Spinal cord (tissue), 10 donors: ENCODE data around the gene B3GNT3. TPM values are rescaled to one million over a fixed set of nuclear protein-coding genes. Genes with fewer than 3 reads are reported as not detected.

Experiments used
- DNase-seq, 6 donors: peaks; one replicate each; pipeline versions ENCODE4 v3.0.0 to v3.0.0-alpha.2; 2013 to 2015; ENCODE audit warnings: low spot score in 6 of 6, low read depth in 4 of 6
- H3K27ac ChIP-seq: one replicate; pipeline ENCODE4 v1.5.1; 2013; ENCODE audit warnings: low read depth, low read length, control low read depth
- H3K27me3 ChIP-seq: one replicate; pipeline ENCODE4 v1.6.1; 2013; ENCODE audit warnings: low read length; ENCODE audit not compliant: control insufficient read depth, insufficient read depth
- H3K36me3 ChIP-seq: one replicate; pipeline ENCODE4 v1.6.1; 2013; ENCODE audit warnings: low read length; ENCODE audit not compliant: control insufficient read depth, insufficient read depth
- H3K4me1 ChIP-seq: one replicate; pipeline ENCODE4 v1.6.1; 2013; ENCODE audit warnings: low read length; ENCODE audit not compliant: control insufficient read depth, insufficient read depth
- H3K4me3 ChIP-seq: one replicate; pipeline ENCODE4 v1.5.1; 2013; ENCODE audit warnings: low read depth, low read length, control low read depth
- H3K9me3 ChIP-seq: one replicate; pipeline ENCODE4 v1.6.1; 2013; ENCODE audit warnings: low read length; ENCODE audit not compliant: control insufficient read depth, insufficient read depth
- WGBS: methylation state at CpG from one replicate; pipeline ENCODE4 v1.1.5; 2013; ENCODE audit warnings: missing lambda C conversion rate; ENCODE audit not compliant: insufficient coverage; 5-methylcytosine and 5-hydroxymethylcytosine counted together
- polyA plus RNA-seq, 2 donors: library from polyadenylated mRNA; unstranded; fragments of 120-200 nt; gene quantifications; one replicate each; pipeline ENCODE4 v1.2.1, GENCODE V29; 2013; ENCODE audit not compliant: insufficient read length in 2 of 2
- total RNA-seq, 2 donors: library from RNA; depleted of rRNA in 1 of 2; stranded (reverse); fragments of 120-200 nt in 1 of 2; fragments of >200 nt in 1 of 2; gene quantifications; one replicate each; pipeline versions ENCODE4 v1.2.3 to v1.2.4, GENCODE V29; 2013 to 2014
- donor health status: healthy.

Gene B3GNT3
- total and polyA plus RNA-seq, 4 donors, result 0.11 to 0.12 TPM; not detected in 2

- Histone ChIP-seq H3K9me3 (no peaks in the 10 kb centered on the region), H3K4me1 (no peaks in the 10 kb centered on the region), H3K36me3 (no peaks in the 10 kb centered on the region), H3K27me3 (no peaks in the 10 kb centered on the region), H3K27ac (no peak overlapping the region), H3K4me3 (no peak overlapping the region)
- WGBS, result no CpG with 5 or more reads among the region's 2 CpGs
- DNase-seq, result no peak
These were observed 16.2 kb downstream of the B3GNT3 start for GRCh38 chr19:17811103-17811502.

GRCh38 chr19:17811681-17812080, 16.7 kb downstream of the B3GNT3 start:
- H3K9me3 ChIP-seq, result no peaks in the 10 kb centered on the region
- no peak for DNase-seq
- H3K4me3 ChIP-seq, result no peak overlapping the region
- H3K4me1 ChIP-seq, result no peaks in the 10 kb centered on the region
- H3K27ac ChIP-seq, result no peak overlapping the region
- H3K36me3 ChIP-seq, result no peaks in the 10 kb centered on the region
- WGBS, result 90% methylated on average over 20 of the region's 20 CpGs
- H3K27me3 ChIP-seq, result no peaks in the 10 kb centered on the region

DNA sequence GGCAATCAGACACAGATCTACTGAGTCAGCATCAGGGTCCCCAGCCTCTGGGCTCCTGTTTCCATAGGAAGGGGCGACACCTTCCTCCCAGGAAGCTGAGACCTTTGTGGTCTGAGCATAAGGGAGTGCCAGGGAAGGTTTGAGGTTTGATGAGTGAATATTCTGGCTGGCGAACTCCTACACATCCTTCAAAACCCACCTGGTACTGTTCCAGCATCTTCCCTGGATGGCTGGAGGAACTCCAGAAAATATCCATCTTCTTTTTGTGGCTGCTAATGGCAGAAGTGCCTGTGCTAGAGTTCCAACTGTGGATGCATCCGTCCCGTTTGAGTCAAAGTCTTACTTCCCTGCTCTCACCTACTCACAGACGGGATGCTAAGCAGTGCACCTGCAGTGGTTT, 17.2 kb downstream of the B3GNT3 start:
- 65% methylated on average over 4 of the region's 5 CpGs for WGBS
- no peak overlapping the region for H3K4me3 ChIP-seq
- no peaks in the 10 kb centered on the region for H3K4me1 ChIP-seq
- no peaks in the 10 kb centered on the region for H3K36me3 ChIP-seq
- no peaks in the 10 kb centered on the region for H3K9me3 ChIP-seq
- H3K27me3 ChIP-seq, result no peaks in the 10 kb centered on the region
- DNase-seq, result no peak
- no peak overlapping the region for H3K27ac ChIP-seq

DNA sequence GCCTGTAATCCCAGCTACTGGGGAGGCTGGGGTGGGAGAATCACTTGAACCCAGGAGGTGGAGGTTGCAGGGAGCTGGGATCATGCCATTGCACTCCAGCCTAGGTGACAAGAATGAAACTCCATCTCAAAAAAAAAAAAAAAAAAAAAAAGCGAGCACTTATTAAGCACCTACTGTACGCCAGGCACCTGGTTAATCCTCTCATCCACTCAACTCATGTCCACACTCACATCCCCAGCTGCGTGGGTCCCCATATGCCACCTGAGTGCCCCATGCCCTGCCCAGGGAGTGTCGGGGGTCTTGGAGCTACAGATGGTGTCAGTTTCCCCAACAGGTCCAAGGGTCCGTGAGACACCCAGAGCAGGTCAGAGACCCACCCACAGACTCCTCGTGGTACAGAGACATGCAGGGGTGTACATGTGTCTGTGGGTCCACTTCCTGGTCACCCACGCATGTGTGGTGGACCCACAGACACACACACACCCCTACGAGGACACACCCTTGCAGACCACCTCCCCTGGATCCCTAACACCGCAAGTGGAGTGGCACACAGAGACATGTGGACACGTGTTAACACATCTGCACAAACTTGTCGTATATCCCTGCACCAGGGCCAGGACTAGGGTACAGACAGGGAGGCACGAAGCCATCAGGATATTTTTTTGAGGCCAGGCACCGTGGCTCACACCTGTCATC, 22.9 kb downstream of the B3GNT3 start:
- Histone ChIP-seq H3K36me3 (no peaks in the 10 kb centered on the region), H3K4me3 (no peak overlapping the region), H3K27ac (no peak overlapping the region), H3K27me3 (no peaks in the 10 kb centered on the region), H3K4me1 (no peaks in the 10 kb centered on the region), H3K9me3 (no peaks in the 10 kb centered on the region)
- 83% methylated on average over 8 of the region's 13 CpGs for WGBS
- no peak for DNase-seq

GRCh38 chr19:17821190-17821589, 26.3 kb downstream of the B3GNT3 start, which contains the start of gene INSL3:
INSL3 (minus strand) TSS chr19:17821519; CDS start chr19:17821506, 13 bp downstream.
- 63% methylated on average over 34 of the region's 34 CpGs for WGBS
- no peak within 1 kb of the TSS for H3K4me3 ChIP-seq

DNA sequence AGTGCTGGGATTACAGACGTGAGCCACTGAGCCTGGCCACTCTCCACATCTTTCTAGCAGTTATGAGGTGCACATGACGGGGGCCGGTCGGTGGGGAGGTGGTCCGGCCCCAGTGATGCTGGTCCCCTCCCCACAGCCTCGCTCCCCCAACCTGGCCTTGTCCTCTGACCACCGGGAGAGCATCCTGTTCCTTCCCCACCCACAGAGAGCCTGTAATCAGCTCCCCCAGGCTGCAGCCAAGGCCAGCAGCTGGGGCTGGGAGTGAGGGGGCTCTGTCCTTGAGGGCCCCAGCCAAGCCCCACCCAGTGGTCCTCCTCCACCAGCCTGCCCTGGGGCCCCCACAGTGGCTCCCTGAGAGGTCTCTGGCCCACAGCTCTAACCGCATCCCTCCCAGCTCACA, 29.4 kb downstream of the B3GNT3 start:
- no peak overlapping the region for H3K27ac ChIP-seq
- WGBS, result 56% methylated on average over 8 of the region's 8 CpGs
- no peaks in the 10 kb centered on the region for H3K9me3 ChIP-seq
- H3K27me3 ChIP-seq, result no peaks in the 10 kb centered on the region
- no peak overlapping the region for H3K4me3 ChIP-seq
- H3K36me3 ChIP-seq, result no peaks in the 10 kb centered on the region
- no peak for DNase-seq
- H3K4me1 ChIP-seq, result peaks cover 2% of the 10 kb centered on the region

More at GRCh38 chr19:17821190-17821589, 26.3 kb downstream of the B3GNT3 start, which contains the start of gene INSL3:
- DNase-seq, result no peak
- Histone ChIP-seq H3K4me1 (peaks cover 2% of the 10 kb centered on the region), H3K27ac (no peak within 1 kb of the TSS), H3K36me3 (no peaks in the 10 kb centered on the region), H3K9me3 (no peaks in the 10 kb centered on the region), H3K27me3 (no peaks in the 10 kb centered on the region)

GRCh38 chr19:17826508-17827056, 31.6 kb downstream of the B3GNT3 start:
- H3K27me3 ChIP-seq, result peaks cover 7% of the 10 kb centered on the region
- no peaks in the 10 kb centered on the region for H3K36me3 ChIP-seq
- no peak overlapping the region for H3K4me3 ChIP-seq
- no peak for DNase-seq
- WGBS, result 85% methylated on average over 13 of the region's 13 CpGs
- H3K27ac ChIP-seq, result no peak overlapping the region
- H3K4me1 ChIP-seq, result peaks cover 17% of the 10 kb centered on the region
- H3K9me3 ChIP-seq, result no peaks in the 10 kb centered on the region

- WGBS, result 9% methylated on average over 25 of the region's 29 CpGs
- no peak overlapping the region for H3K27ac ChIP-seq
These were observed 35.1 kb downstream of the B3GNT3 start for GRCh38 chr19:17829855-17830566.

DNA sequence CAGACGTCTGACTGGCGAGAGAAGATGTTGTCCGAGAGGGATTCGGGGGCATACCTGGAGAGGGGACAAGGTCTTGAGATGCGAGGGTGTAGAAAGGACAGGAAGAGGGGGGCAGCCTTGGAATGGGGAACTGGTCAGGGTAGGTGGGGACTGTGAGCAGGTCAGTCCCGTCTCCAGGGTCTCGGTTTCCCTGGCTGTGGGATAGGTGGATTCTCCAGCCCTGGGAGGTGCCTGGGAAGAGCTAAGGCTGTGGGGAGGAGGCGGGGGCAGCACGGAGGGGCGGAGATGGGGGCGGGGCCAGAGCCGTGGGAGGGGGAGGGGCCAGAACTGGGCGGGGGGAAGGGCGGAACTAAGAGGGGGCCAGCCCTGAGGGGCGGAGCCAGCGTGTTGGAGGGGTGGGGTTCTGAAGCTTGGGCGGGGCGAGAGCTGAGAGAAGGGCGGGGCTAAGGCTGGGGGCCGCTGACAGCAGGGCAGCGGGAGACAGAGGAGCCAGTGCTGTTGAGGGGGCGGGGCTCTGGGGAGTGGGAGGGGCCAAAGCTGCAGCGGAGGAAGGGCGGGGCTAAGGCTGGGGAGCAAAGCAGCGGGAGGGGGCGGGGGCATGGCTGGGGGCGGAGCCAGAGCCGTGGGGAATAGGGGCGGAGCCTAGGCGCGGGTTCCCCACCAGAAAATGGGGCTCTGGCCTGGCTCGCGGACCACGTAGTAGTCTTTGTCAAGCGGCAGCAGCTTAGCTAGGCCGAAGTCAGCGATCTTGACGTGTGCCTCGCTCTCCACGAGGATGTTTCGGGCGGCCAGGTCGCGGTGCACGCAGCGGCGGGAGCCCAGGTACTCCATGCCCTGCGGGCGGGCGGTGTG, 35.9 kb downstream of the B3GNT3 start:
- H3K27ac ChIP-seq, result no peak overlapping the region

More at GRCh38 chr19:17829855-17830566, 35.1 kb downstream of the B3GNT3 start:
- Histone ChIP-seq H3K4me3 (peak overlapping the region; percentile 39), H3K4me1 (peaks cover 17% of the 10 kb centered on the region), H3K27me3 (peaks cover 10% of the 10 kb centered on the region), H3K9me3 (no peaks in the 10 kb centered on the region), H3K36me3 (no peaks in the 10 kb centered on the region)
- DNase-seq, result peak in 3 of 6 donors; percentile 44 to 92 (median 79)

More for the DNA sequence above, 35.9 kb downstream of the B3GNT3 start:
- Histone ChIP-seq H3K36me3 (no peaks in the 10 kb centered on the region), H3K4me3 (peak overlapping the region; percentile 39), H3K4me1 (peaks cover 17% of the 10 kb centered on the region), H3K27me3 (peaks cover 10% of the 10 kb centered on the region), H3K9me3 (no peaks in the 10 kb centered on the region)
- WGBS, result 3% methylated on average over 44 of the region's 50 CpGs
- peak in 5 of 6 donors; percentile 62 to 99 (median 88) for DNase-seq
